MCF 10A (cell line): ENCODE data around the gene STX17. TPM values are rescaled to one million over a fixed set of nuclear protein-coding genes. Genes with fewer than 3 reads are reported as not detected.
"Not testable (repeated sequence)": the region's sequence is repeated elsewhere in the genome, so short reads cannot be mapped to it uniquely, and the experiment has no call there.

Source experiments
- BruUV-seq: library from RNA; stranded (reverse); fragments of 400-500 nt; replicated peaks from 2 replicates; lab custom pipeline; 2021; lab: Mats Ljungman, UMichigan
- CTCF ChIA-PET: fragments of 300-600 bp; sonication (Branson Sonifier 250); formaldehyde crosslinking; extraction: SDS; loops from one replicate; lab custom pipeline; 2021; ENCODE audit warnings: antibody characterized with exemption, inconsistent platforms; lab: Yijun Ruan, JAX
- POLR2A ChIA-PET: fragments of 300-600, 350-650 bp; sonication (Branson Sonifier 250); formaldehyde crosslinking; extraction: SDS; loops from one replicate; lab custom pipeline; 2020; ENCODE audit warnings: antibody characterized with exemption, inconsistent platforms; lab: Yijun Ruan, JAX
- DNase-seq: peaks from one replicate; pipeline ENCODE4 v3.0.0-alpha.2; 2018; ENCODE audit not compliant: unreplicated experiment
- H3K27ac Mint-ChIP-seq: one replicate; pipeline ENCODE4 v1.8.0; 2022; ENCODE audit warnings: mild to moderate bottlenecking, low read depth, mixed read lengths; ENCODE audit not compliant: unreplicated experiment
- H3K27me3 Mint-ChIP-seq: one replicate; pipeline ENCODE4 v1.8.0; 2022; ENCODE audit warnings: mixed read lengths; ENCODE audit not compliant: insufficient read depth, unreplicated experiment
- H3K36me3 Mint-ChIP-seq: one replicate; pipeline ENCODE4 v1.8.0; 2022; ENCODE audit warnings: mild to moderate bottlenecking, moderate library complexity, mixed read lengths; ENCODE audit not compliant: insufficient read depth, unreplicated experiment
- H3K4me1 Mint-ChIP-seq: one replicate; pipeline ENCODE4 v1.8.0; 2022; ENCODE audit warnings: mixed read lengths; ENCODE audit not compliant: insufficient read depth, unreplicated experiment
- H3K4me3 Mint-ChIP-seq: one replicate; pipeline ENCODE4 v1.8.0; 2022; ENCODE audit warnings: mild to moderate bottlenecking, moderate library complexity, mixed read lengths; ENCODE audit not compliant: unreplicated experiment
- H3K9me3 Mint-ChIP-seq: one replicate; pipeline ENCODE4 v1.8.0; 2022; ENCODE audit warnings: mixed read lengths; ENCODE audit not compliant: unreplicated experiment
- CTCF ChIP-seq: fragments of 200-600 bp; IDR thresholded peaks from one replicate; pipeline ENCODE4 v1.8.0; 2022; ENCODE audit warnings: antibody characterized with exemption, mild to moderate bottlenecking; ENCODE audit not compliant: unreplicated experiment
- intact Hi-C: fragments of 100-400 bp; cut with micrococcal nuclease; formaldehyde crosslinking; loops from 2 replicates; pipeline ENCODE4 v1.14.1; 2022
- total RNA-seq: library from RNA; stranded (reverse); gene quantifications from 2 replicates; pipeline ENCODE4 v1.2.3, GENCODE V29; 2022

STX17 gene
- total RNA-seq, 1 experiment from 2014 or later = 32.4 TPM

- ChIA-PET CTCF (interaction anchor here (1.0 kb wide), 1 partner anchor 51 kb away, joined by 3 read pairs; no protein-coding TSS in a partner anchor), POLR2A (interaction anchor here (0.6 kb wide), 1 partner anchor 18 kb away, joined by 3 read pairs; no protein-coding TSS in a partner anchor)
- DNase-seq = no peak
Observed at GRCh38 chr9:99977033-99977792, 70.8 kb downstream of the STX17 start.

GRCh38 chr9:99978221-99978620 is 71.8 kb downstream of the STX17 start:
- Mint-ChIP-seq H3K27ac (no peak overlapping the region), H3K27me3 (no peaks in the 10 kb centered on the region), H3K4me3 (no peak overlapping the region), H3K36me3 (peaks cover 27% of the 10 kb centered on the region), H3K4me1 (no peaks in the 10 kb centered on the region), H3K9me3 (no peaks in the 10 kb centered on the region)
- CTCF ChIA-PET = interaction anchor here (0.6 kb wide), 1 partner anchor 1615 kb away, joined by 4 read pairs; no protein-coding TSS in a partner anchor
- intact Hi-C loops = no loop called here
- TF ChIP-seq CTCF = no peak
- BruUV-seq = no TSS peak
- no peak for DNase-seq
- POLR2A ChIA-PET = interaction anchor here (0.5 to 1.2 kb wide), 2 partner anchors 655 to 875 kb away, joined by 3 to 4 read pairs; no protein-coding TSS in a partner anchor

More at GRCh38 chr9:99977033-99977792, 70.8 kb downstream of the STX17 start:
- BruUV-seq = no TSS peak
- intact Hi-C loops = no loop called here
- TF ChIP-seq CTCF = no peak
- Mint-ChIP-seq H3K4me1 (no peaks in the 10 kb centered on the region), H3K27me3 (no peaks in the 10 kb centered on the region), H3K4me3 (no peak overlapping the region), H3K27ac (no peak overlapping the region), H3K36me3 (peaks cover 27% of the 10 kb centered on the region), H3K9me3 (no peaks in the 10 kb centered on the region)

- intact Hi-C loops = no loop called here
- ChIA-PET CTCF (interaction anchor here (0.6 to 1.8 kb wide), 2 partner anchors 62 to 164 kb away, joined by 3 read pairs; no protein-coding TSS in a partner anchor), POLR2A (no interaction called here)
- Mint-ChIP-seq H3K36me3 (peaks cover 21% of the 10 kb centered on the region), H3K9me3 (no peaks in the 10 kb centered on the region), H3K27ac (peak overlapping the region; percentile 0), H3K4me3 (no peak overlapping the region), H3K27me3 (no peaks in the 10 kb centered on the region), H3K4me1 (no peaks in the 10 kb centered on the region)
- BruUV-seq = no TSS peak
- no peak for TF ChIP-seq CTCF
- no peak for DNase-seq
Observed at GRCh38 chr9:99980598-99980997, 74.1 kb downstream of the STX17 start.

GRCh38 chr9:99986642-99987041 is 80.2 kb downstream of the STX17 start:
- no peak for TF ChIP-seq CTCF
- Mint-ChIP-seq H3K27ac (no peak overlapping the region), H3K27me3 (no peaks in the 10 kb centered on the region), H3K4me1 (no peaks in the 10 kb centered on the region), H3K4me3 (no peak overlapping the region), H3K36me3 (peaks cover 29% of the 10 kb centered on the region), H3K9me3 (peaks cover 21% of the 10 kb centered on the region)
- no TSS peak for BruUV-seq
- intact Hi-C loops = no loop called here
- DNase-seq = no peak
- ChIA-PET CTCF (interaction anchor here (1.6 kb wide), 1 partner anchor 17 kb away, joined by 3 read pairs; no protein-coding TSS in a partner anchor), POLR2A (interaction anchor here (1.0 kb wide), 1 partner anchor 721 kb away, joined by 3 read pairs; no protein-coding TSS in a partner anchor)

GRCh38 chr9:99990508-99990907 is 84.1 kb downstream of the STX17 start:
- H3K4me3 Mint-ChIP-seq, H3K4me1 Mint-ChIP-seq, H3K27me3 Mint-ChIP-seq, DNase-seq, BruUV-seq, H3K27ac Mint-ChIP-seq, POLR2A ChIA-PET, intact Hi-C loops, CTCF ChIA-PET: not testable (repeated sequence)
- Mint-ChIP-seq H3K9me3 (peaks cover 22% of the 10 kb centered on the region), H3K36me3 (peaks cover 23% of the 10 kb centered on the region)
